HT1080 (cell line): ENCODE results near the gene FOXP1. TPM values are rescaled to one million over a fixed set of nuclear protein-coding genes. Genes with fewer than 3 reads are reported as not detected.

ENCODE experiments used
- DNase-seq: peaks from one replicate; pipeline ENCODE4 v3.0.0-alpha.2; 2015; ENCODE audit warnings: low read depth
- total RNA-seq: library from RNA; depleted of rRNA; stranded (reverse); fragments of >200 nt; shearing (Covaris generic); gene quantifications from 2 replicates; pipeline ENCODE4 v1.2.3, GENCODE V29; 2014

FOXP1 gene
- total RNA-seq, 1 experiment from 2014 or later: 65.9 TPM

DNA sequence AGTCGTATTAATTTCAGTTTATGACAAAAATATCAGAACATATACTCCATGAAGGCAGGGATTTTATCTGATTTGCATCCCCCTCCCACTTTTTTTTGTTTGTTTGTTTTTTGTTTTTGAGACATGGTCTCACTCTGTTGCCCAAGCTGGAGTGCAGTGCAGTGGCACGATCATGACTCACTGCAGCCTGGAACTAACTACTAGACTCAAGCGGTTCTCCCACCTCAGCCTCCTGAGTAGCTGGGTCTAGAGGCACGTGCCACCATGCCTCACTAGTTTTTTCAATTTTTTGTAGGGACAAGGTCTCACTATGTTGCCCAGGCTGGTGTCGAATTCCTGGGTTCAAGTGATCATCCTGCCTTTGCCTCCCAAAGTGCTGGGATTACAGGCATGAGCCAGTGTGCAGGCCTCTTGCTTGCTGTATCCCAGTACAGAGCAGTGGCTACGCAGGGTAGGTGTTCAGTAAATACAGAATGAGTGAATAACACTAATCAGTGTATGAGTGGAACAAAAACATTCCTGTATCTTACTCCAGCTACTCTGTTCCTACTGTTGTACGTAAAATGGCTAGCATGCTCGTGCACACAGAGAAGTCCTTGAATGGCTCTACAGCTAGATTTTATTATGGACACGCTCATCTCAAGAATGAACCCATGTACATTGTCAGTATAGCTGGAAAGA, 272.4 kb downstream of the FOXP1 start:
- DNase-seq: peak; percentile 7

DNA sequence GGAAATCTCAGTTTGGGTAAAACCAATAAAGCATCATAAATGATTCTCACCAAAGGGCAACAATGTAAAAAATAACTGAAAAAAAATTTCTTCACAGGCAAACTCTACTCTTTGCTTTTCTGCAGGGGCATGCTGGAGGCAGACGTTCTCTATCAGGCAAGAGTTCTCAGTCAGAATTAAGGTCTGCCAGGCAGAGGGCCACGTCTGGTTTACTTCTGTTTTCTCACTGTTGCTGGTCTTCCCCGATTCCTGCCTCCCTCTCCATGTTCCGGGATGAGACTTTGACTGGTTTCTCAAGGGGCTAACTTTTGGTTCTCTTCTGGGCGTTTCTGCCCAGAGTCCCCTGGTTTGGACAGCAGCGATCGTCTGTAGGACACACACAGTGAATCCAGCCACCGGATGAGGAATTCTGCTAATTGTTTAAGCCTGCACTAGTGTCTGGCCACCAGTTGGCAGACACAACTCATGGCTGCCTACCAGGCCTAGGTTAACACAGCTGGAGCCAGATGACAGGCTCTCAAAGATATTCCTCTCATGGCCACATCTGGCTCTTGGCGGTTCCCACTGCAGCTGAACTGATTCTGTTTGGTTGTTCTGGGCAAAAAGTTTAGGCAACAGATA, 273.1 kb downstream of the FOXP1 start:
- DNase-seq: peak; percentile 7

DNA sequence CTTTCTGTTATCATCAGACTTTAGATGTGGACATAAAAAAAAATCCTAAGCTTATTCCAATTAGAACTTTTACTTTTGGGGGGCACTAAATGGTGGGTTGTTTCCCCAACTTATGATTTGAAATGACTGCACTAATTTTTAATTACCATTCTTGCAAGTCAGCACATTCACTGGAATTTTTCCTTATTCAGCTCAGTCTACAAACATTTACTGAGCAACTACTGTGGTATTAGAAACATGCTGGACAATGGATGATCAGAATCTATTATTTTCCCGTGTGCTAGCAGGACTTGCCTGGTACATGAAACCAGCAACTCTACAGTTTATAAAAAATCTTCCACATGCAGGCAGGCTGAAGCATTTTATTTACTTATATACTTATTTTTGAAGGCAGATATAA, 273.6 kb downstream of the FOXP1 start:
- DNase-seq: no peak

DNA sequence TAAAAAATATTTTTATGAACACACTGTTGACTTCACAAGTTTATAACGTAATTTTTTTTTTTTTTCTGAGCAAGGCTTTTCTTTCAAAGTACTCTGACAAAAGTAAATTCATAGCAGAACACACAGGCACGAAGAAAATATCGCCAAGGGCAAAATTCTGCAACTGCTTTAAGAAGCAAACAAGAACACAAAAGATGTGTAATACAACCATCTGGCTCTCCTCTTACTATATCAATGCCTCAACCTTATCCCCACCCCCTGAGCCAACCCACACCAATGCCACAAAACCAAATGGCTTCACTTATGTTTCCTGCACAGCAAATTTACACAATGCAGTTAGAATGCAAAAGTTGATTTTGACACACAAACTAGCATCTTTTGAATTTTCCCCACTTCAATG, 274.2 kb downstream of the FOXP1 start:
- no peak for DNase-seq

DNA sequence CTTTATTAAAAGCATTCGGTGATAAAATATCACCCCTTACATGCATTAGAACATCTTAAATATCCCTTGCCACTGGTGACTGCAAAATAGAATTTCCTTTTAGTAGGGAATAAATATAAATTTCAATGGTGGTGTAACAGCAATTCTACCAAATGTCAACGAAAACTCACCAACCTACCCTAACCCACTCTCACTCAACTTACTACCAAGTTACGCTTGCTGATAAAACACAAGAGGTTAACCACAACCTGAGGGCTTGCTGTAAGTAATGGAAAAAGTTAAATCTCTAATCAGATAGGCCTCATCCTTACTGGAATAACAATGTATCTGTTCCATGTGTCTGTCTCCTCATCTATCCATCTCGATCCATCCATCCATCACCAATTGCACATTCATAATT, 274.7 kb downstream of the FOXP1 start:
- no peak for DNase-seq

DNA sequence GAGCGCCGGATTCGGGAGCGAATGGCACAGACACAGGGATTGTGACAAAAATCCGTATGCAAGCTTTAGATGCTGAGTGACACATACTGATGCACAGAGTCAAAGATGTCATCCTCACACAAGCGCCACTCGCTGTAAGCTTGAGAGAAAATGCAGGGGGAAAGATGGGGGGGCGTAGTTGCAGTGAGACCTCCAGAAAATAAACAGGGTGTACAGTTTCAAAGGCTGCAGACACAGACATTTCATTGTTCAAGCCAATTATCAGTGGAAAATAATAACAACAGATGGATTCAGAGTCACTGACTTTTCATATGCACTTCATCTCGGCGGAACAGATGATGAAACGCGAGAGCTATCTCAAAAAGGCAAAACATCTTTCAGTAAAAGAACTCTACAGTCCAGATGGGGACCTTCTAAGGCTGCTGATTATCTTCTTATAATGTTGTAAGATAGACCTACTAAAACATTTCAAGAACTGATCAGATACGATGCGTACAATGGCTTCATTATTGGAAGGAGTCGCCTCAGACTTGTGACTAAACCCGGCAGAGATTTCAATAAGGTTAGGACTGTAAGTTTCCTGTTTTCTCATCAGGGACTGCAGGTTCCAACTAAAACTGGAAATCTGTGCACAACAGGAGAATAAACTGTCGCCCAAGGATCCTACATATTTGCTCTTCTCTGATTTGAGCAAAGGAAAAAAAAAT, 275.4 kb downstream of the FOXP1 start:
- DNase-seq: no peak

DNA sequence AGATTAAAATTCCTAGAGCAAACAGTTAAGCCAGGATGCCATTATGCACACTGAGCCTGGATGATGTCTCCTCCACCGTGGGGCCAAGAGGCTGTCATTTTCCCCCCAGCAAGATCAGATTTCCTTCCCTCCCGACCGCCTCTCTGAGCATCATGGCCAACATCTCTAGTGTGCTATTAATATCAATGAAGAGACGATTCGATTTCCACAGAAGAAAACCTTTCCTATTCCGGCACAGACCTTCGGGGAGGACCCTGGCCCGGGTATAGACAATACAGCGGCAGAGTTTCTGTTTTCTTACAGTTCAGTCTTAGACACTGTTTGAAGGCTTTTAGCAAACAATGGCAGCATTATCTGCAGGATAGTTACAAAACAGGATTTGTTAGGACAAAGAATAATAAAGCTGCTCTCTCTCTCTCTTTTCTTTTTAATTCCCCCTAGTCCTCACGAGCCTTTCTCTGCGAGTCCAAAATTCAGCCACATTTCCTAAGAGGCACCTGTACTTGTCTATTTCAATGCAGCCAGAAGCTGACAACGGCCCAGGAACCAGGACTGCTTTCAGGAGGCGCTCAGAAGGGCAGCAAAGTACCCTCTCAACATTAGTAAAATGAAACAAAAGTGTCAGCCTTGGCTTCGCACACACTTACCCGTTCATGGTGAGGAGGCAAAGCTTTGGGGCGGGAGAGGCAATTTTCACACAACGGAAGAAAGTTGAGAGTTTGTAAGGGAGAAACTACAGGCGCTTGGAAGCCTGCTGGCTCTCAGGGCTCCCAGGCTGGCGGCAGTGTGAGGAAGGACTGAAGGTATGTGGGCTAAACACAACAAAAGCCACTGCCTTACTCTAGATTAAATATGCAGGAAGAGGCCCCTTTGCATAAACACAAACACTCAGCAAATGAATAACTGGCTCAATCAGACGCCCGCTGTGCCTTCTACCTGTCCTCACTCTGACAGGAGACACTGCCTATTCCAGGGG, 278.0 kb downstream of the FOXP1 start:
- DNase-seq: no peak

DNA sequence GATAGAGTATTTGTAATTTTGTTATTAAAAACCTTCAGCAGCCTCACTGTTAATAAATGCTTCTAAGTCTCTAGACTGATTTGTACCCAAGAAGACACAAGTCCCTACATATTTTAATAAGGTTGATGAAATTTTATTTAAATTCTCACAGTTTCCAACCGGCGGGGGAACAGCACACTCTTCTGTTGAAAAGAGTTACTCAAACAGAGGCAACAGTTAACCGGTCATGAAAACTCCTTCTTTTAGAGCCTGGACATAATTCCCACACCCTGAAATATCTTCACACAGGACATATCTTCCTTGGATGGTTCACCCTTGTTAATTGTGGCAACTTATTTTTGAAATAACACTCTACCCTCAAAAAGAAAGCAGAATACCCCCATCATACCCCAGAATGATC, 278.8 kb downstream of the FOXP1 start:
- DNase-seq: no peak

DNA sequence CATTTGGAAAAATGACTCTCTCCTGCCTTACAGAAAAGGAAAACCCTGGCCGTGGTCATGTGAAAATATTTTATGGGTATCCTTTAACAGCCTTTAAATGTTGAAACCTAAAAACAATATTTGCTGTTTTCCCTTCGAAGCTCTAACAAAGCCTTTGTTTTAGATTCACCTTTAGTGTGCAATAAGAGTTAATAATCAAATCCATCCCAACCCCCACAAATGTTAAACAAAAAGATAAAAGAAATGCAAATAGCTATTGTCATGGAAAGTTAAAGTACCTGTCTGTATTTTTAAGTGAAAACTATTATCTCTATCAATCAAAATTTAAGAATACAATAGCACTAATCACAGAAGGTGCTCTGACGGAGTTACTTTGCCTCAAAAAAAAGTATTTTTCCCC, 279.3 kb downstream of the FOXP1 start:
- DNase-seq: no peak

DNA sequence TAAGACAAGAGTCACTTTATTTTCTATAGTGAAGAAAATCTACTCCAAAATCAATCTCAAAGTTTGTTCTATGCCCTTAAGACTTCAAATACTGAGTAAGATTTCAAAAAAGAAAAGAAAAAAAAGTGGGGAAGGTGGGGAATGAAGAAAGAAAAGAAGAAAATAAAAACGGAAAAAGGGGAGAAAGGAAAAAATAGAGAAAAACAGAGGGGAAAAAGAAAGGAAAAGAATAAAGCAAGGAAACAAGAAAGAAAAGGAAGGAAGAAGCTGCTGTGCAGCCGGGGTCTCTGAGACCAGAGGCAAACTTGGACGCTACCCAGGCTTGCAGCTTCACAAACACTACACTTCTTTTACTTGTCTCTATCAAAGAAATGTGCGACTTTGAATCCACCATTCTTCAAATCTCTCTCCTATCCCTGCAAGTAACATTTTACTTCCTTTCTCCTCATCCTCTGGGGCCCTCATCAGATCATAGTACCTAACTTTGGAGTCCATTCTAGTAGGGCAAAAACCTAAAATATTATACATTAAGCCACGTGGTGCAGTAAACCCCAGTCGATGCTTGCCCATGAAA, 279.8 kb downstream of the FOXP1 start:
- DNase-seq: no peak

DNA sequence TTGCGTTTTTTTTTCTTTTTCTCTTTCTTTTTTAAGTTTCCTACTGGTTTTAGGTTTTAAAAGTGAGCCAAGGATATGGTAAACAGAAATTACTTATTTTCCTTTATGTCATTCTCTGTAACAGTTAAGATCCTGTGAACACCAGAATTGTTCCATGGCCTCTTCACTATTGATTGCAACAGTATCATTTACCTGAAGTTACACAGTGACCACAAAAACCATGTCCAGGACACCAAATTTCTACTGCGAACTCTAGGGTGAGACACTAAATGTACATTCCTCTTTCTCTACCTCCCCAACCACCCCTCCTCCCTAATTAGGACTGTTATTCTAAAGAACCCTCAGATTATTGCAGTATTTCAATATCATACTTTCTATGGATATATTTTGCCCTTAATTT, 280.9 kb downstream of the FOXP1 start:
- DNase-seq: no peak

DNA sequence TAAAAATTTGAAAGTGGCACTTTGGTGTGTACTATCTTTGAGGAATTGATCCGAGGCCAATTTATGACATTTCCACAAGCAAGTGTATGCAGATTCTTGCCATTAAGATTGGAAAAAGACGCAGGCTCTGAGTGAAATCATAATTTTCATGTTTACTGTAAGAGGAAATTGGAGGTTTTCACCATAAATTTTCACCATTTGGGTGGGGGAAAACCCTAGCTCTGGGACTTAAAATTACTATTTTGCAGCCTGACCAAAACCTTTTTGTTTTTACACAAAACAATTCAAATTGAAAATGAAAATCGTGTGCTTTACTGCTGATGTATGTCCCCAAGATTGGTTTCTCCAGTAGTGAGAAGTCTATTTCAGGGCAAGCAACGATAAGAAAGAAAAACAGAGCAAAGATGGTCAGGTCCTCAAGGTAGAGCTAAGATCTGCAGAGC, 282.6 kb downstream of the FOXP1 start:
- DNase-seq: no peak

DNA sequence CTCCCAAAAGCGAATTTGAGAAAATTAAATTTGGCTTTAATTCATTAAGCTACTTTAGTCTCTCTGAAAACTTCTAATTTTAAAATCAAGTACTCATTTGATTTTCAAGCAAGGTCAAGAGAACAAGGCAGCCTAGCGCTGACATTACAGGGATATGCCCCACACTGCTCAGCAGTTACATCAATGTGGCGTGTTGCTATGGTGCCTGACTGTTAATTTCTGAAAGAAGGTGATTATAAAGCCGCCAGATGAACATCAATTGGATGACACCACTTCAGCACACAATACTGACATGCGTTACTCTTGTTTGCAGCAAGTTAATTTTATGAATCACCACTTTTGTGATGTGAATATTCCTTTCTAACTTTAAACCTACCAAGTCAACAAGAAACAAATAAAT, 284.4 kb downstream of the FOXP1 start:
- no peak for DNase-seq

DNA sequence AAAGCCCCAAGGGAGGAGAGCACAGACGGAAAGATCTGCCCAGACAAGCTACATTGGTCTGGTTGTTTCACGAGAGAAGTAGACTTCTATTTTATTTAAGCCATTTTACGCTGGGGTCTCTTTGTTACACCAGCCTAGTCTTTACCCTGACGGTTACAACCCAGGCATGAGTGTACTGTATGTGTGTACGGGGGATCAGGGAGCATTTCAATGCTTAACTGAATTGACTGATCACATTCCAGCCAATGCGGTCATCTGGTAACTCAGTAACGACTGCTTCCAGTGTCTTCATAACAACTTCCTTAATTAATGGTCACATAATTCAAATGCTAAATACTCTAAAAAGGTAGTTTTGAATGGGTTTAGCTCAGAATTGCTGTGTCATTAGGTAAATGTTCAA, 288.6 kb downstream of the FOXP1 start:
- no peak for DNase-seq

DNA sequence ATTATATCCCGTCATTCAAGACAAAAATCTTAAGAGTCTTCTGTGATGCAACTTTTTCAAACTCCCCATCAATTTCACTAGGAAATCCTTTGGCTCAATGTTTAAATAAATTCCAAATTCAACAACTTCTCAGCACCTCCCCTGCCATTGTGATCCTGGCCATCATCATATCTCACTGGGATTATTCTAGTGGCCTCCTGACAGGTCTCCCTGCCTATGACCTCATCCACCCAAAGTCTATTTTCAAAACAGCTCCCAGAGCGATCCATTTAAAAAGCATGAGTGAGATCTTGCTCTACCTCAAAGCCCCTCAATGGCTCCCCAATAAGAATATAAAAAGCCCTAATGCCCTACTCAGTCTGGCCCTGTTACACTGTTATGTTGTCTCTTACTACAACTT, 293.2 kb downstream of the FOXP1 start:
- DNase-seq: no peak

DNA sequence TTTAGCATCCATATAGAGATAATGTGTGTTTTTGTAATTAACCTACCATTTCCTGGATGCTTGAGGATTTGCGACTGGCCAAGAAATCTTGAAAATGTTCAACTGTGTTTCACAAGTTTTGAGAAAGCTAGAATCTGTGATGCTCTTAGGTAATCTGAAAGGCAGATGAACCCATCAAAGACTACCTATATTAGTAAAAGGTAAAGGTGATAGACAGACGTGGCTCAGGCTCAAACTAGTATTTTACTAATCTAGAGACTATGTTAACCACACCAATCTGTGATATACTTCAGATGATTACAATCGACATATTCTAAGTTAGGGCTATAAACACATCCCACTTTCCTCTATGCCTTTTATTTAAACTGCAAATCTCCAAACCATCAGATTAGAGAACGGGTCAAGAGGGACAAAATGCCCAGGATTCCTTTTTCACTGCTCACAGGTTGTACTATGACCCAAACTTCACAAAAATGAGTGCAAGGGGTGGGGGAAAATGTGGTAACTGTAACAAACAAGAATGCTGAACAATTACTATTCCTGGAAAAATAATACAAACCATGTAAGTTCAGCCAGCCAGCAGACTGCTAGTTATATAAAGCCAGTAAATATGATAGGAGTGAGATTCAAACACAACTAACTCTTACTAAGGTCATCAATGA, 295.1 kb downstream of the FOXP1 start:
- DNase-seq: no peak

DNA sequence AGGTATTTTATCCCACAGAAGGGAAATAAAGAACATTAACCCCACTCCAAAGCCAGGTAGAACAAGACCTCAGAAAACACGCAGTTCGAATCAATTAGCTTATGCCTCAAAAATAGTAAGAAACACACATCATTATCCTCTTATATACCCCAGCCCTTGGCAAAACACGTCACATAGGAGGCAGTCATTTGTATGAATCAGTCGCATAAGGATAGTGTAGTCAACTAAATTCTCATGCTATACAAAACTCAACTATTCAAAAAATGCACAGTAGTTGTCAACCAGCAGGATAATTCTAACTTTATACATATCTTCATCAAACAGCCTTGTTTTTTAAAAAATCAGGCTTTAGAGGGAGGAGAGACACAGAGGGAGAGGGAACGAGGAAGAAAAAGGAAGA, 298.4 kb downstream of the FOXP1 start:
- no peak for DNase-seq

DNA sequence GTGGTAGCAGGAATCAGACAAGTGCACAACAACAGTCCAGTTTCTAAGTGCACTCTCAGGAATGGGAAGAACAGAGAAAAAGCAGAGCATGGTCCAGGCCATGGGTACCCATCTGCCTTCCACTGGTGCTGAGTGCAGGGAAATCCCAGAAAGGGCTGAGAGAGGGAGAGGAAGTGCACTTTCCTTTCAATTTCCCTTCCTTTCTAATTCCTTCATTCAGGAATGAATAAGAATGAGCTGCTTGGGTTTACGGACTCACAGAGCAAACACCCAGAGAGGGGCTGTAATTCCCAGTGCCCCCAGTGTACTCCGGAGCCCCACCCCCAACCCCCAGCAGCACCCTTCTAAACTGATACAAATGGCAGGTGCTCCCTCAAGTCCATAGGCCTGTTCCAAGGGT, 300.6 kb downstream of the FOXP1 start:
- DNase-seq: no peak

DNA sequence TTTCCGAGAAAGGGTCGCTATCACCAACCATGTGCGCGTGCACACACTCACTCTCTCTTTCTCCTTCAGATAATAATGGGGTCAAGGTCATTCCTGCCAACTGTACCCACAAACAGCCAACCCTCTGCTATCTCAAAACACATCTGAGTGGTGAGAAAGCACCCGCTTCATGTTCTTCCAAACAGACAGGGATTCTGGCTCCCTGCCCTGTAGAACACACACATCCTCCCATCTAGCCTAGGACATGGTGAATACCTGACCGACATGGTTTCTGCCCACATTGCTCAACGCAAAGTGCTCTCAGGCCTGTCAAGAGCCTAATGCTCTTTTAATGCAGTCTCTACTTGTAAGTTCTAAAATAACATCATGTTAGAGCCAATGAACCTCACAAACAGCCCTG, 302.2 kb downstream of the FOXP1 start:
- DNase-seq: no peak

DNA sequence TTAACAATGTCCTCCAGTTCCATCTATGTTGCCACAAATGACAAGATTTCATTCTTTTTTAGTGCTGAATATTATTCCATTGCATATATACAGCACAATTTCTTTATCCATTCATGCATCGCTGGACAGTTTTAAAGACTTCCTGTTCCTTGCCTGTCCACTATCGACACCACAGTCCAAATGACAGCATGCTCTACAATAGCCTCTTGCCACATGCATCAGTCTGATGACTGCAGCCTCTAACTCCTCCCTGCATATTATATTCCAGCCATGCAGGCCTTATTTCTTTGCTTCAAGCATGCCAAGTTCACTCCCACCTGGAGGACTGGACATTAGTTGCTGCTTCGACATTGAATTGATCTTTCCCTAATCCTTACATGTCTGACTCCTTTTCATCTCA, 306.2 kb downstream of the FOXP1 start:
- no peak for DNase-seq

DNA sequence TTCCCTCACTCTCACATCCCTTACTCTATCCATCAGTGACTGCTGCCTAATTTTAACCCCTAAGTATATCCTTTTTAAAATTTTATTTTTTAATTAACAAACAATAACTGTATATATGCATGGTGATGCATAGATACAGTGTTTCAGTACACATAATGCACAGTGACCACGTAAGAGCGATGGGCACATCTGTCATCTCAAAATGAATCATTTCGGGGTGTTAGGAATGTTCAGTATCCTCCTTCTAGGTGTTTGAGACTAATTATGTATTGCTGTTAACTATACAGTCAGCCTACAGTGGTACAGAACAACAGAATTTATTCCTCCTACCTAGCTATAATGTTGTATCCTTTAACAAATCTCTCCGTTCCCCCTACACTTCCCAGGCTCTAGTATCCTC, 307.0 kb downstream of the FOXP1 start:
- DNase-seq: no peak
